ENCODE measurements around the gene EGFL7.

DNA sequence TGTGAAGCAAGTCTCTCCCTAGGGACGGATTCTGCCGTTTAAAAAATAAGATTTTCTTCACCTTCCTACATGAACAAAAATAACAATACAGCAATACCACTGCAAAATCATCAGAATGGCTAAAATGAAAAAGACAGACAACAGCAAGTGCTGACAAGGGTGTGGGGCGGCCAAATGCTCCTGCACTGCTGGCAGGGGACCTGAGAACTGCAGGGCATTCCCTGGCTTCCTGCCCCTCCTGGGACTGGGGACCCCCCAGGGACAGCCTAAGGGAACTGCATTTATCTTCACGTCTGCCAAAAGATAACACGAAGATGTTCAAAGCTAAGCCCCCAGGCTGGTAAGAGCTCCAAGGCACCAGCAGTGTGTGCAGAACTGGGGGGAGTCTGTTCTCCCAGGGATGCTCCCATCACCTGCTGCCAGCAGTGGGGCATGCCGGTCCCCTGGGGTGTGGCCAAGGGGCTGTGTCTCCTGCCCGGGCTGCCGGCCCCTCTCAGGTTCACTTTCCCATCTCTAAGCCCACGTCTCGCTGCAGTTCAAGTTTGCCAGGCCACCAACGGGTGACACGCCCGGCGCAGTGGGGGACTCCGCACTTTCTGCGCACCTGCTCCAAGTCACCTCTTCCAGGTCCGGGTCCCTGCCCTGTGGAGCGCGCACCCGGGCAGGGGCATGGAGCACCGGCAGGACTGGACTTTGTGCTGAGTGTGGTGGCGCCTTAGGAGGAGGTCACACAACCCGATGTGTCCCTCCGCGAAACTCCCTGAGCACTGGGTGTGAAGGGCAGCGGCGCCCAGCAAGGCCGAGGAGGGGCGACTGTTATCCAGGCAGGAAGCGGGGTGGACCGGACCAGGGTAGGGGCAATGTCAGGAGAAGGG is 4.5 kb upstream of the EGFL7 start:
- TF ChIP-seq EP300 (IDR thresholded peaks at IDR 0.05) (no peak), POLR2A (IDR thresholded peaks at IDR 0.05) (no peak)

Measured in ovary (tissue), 1 donor.